Left renal pelvis (tissue), 4 donors: ENCODE data around the gene BNC2. TPM values are rescaled to one million over a fixed set of nuclear protein-coding genes. Genes with fewer than 3 reads are reported as not detected.

ENCODE experiments used
- DNase-seq, 4 donors: peaks; one replicate each; pipeline ENCODE4 v3.0.0-alpha.2; 2013; ENCODE audit warnings: low read depth in 4 of 4, low spot score in 3 of 4
- polyA plus RNA-seq, 4 donors: library from polyadenylated mRNA; unstranded; fragments of 120-200 nt; gene quantifications; one replicate each; pipeline ENCODE4 v1.2.1, GENCODE V29; 2013; ENCODE audit not compliant: insufficient read length in 4 of 4

Gene BNC2
- polyA plus RNA-seq, 4 donors: 8.2 to 47.7 (median 9.3) TPM

- no peak for DNase-seq
Observed at GRCh38 chr9:16718952-16719351, 151.5 kb downstream of the BNC2 start.

GRCh38 chr9:16718296-16718695 lies 152.2 kb downstream of the BNC2 start:
- DNase-seq: no peak

- no peak for DNase-seq
Observed at GRCh38 chr9:16716601-16717000, 153.9 kb downstream of the BNC2 start.

- DNase-seq: no peak
Observed at GRCh38 chr9:16715404-16715803, 155.1 kb downstream of the BNC2 start.

- DNase-seq: no peak
Observed at GRCh38 chr9:16712787-16713186, 157.7 kb downstream of the BNC2 start.

- DNase-seq: no peak
Observed at GRCh38 chr9:16710888-16711287, 159.6 kb downstream of the BNC2 start.

GRCh38 chr9:16709924-16710323 lies 160.5 kb downstream of the BNC2 start:
- DNase-seq: no peak

- no peak for DNase-seq
Observed at GRCh38 chr9:16708656-16709435, 161.6 kb downstream of the BNC2 start.

- peak in 1 of 4 donors; percentile 50 for DNase-seq
Observed at GRCh38 chr9:16705111-16705604, 165.3 kb downstream of the BNC2 start.

GRCh38 chr9:16704116-16705110 lies 166.1 kb downstream of the BNC2 start:
- DNase-seq: no peak

GRCh38 chr9:16701347-16701746 lies 169.1 kb downstream of the BNC2 start:
- DNase-seq: no peak

- no peak for DNase-seq
Observed at GRCh38 chr9:16693616-16694015, 176.9 kb downstream of the BNC2 start.

- no peak for DNase-seq
Observed at GRCh38 chr9:16690628-16691027, 179.8 kb downstream of the BNC2 start.

GRCh38 chr9:16690205-16690604 lies 180.3 kb downstream of the BNC2 start:
- DNase-seq: no peak

GRCh38 chr9:16689351-16689938 lies 181.0 kb downstream of the BNC2 start:
- no peak for DNase-seq

- DNase-seq: no peak
Observed at GRCh38 chr9:16688814-16689213, 181.7 kb downstream of the BNC2 start.

- DNase-seq: no peak
Observed at GRCh38 chr9:16687678-16688369, 182.6 kb downstream of the BNC2 start.

GRCh38 chr9:16683326-16683725 lies 187.1 kb downstream of the BNC2 start:
- no peak for DNase-seq

GRCh38 chr9:16682273-16682672 lies 188.2 kb downstream of the BNC2 start:
- no peak for DNase-seq

GRCh38 chr9:16681652-16681987 lies 188.8 kb downstream of the BNC2 start:
- DNase-seq: no peak
